GM19324 (cell line): ENCODE measurements around the gene KIAA1217.
A peak's percentile ranks its signal among the peaks of the same experiment; 100 is the strongest.

Experiments used
- ATAC-seq: cut with Tn5 transposase; IDR thresholded peaks from one replicate; pipeline ENCODE4 v1.9.1; 2021; ENCODE audit warnings: mild to moderate bottlenecking, moderate library complexity; ENCODE audit not compliant: unreplicated experiment, low FRiP score

The KIAA1217 gene, protein sequence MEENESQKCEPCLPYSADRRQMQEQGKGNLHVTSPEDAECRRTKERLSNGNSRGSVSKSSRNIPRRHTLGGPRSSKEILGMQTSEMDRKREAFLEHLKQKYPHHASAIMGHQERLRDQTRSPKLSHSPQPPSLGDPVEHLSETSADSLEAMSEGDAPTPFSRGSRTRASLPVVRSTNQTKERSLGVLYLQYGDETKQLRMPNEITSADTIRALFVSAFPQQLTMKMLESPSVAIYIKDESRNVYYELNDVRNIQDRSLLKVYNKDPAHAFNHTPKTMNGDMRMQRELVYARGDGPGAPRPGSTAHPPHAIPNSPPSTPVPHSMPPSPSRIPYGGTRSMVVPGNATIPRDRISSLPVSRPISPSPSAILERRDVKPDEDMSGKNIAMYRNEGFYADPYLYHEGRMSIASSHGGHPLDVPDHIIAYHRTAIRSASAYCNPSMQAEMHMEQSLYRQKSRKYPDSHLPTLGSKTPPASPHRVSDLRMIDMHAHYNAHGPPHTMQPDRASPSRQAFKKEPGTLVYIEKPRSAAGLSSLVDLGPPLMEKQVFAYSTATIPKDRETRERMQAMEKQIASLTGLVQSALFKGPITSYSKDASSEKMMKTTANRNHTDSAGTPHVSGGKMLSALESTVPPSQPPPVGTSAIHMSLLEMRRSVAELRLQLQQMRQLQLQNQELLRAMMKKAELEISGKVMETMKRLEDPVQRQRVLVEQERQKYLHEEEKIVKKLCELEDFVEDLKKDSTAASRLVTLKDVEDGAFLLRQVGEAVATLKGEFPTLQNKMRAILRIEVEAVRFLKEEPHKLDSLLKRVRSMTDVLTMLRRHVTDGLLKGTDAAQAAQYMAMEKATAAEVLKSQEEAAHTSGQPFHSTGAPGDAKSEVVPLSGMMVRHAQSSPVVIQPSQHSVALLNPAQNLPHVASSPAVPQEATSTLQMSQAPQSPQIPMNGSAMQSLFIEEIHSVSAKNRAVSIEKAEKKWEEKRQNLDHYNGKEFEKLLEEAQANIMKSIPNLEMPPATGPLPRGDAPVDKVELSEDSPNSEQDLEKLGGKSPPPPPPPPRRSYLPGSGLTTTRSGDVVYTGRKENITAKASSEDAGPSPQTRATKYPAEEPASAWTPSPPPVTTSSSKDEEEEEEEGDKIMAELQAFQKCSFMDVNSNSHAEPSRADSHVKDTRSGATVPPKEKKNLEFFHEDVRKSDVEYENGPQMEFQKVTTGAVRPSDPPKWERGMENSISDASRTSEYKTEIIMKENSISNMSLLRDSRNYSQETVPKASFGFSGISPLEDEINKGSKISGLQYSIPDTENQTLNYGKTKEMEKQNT (N-terminal part only)

DNA sequence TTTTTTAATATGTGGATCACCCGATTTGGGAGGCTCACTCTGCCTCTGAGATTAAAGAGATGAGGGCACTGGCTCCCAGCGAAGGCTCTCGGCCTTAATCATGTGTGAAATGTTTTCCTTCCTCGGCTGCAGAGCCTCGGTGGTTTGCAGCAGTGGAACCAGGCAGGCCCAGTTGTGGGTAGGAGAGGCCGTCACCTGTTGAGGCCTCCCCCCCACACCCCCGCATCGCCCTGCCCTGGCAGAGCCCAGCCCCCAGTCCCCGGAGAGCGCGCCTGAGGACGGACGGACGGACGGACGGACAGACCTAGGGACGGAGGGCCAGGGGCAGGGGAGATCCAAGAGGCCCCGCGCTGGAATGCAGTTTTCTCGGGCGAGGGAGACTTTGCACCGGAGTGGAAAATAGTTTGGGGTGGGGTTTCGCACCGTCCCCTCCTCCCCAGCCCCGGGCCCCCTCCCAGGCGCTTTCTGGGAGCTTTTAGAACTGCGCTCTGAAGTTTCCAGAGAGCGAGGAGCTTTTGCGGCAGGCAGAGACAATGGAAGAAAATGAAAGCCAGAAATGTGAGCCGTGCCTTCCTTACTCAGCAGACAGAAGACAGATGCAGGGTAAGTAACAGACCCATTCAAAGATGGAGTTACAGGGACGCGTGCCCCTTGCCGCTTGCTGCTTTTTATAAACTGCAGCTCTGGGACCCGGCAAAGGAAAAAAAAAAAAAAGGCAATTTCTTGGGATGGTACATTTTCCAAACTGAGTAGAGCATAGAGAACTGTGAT lies at the start of gene KIAA1217:
Gene KIAA1217 (plus strand): TSS at position 478 of the 771 bp plus-strand sequence. CDS start 56 bp downstream, at position 534.
- ATAC-seq, result peak; percentile 37

GRCh38 chr10:24162206-24162985 lies 46.5 kb upstream of the KIAA1217 start:
- no peak for ATAC-seq

- ATAC-seq, result no peak
Measured at GRCh38 chr10:24163485-24163884, 45.5 kb upstream of the KIAA1217 start.

DNA sequence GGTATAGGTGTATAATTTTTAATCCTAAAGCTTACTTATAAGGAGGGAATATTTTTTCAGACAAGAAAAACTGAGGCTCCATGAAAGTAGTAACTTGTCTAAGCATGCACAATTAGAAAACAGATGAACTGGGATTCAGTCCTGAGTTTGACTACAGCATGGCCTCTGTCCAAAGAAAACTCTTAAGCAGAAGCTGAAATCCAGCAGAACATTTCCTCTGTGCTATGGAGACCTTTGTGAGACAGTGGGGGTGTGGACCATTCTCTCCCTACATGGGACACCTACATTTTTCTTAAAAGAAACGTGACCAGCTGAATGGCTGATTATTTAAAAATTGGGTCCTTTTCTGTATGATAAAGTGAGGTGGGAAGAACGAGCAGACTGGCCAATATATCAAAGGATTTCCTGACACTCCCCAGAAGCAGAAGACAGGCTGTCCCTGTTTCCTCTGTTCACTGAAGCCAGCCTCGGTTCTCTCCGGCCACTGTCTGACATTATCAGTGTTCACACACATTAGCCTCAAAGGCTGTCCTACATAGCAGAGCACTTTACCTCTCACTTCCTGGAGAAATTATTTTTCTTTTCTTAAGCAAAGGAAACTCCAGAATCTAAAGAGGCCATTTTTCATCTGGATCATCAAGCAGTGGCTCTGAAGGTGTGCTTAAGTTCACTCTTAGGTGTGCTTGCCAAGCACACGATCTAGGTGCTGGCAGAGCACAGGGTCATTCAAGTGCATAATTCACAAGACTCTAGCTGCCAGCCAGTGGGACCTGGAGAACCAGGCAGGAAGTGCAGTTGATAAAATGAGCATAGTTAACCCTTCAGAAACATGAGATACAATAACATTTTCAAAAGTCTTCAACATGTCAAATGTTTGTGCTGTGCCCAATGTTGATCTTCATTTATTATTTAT lies 40.4 kb upstream of the KIAA1217 start:
- no peak for ATAC-seq

DNA sequence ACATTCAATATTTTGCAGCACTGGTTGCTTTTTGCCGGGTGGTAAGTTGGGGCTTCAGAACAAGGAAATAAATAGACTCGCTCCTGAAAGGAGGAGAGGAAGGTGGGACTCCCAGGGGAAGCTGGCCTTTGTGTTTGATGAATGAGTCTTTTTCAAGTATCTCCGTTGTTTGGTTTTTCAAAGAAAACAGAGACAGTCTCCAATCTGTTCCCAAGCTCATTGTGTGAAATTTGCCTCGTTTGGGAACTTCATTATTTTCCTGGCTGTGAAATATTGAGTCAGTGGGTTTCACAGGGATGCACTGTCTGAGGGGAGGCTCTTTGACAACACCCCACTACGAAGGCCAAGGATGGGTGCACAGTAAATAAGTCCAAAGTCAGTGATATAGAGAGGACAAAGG lies 38.7 kb upstream of the KIAA1217 start:
- no peak for ATAC-seq

GRCh38 chr10:24172909-24173308 lies 36.0 kb upstream of the KIAA1217 start:
- ATAC-seq, result no peak

DNA sequence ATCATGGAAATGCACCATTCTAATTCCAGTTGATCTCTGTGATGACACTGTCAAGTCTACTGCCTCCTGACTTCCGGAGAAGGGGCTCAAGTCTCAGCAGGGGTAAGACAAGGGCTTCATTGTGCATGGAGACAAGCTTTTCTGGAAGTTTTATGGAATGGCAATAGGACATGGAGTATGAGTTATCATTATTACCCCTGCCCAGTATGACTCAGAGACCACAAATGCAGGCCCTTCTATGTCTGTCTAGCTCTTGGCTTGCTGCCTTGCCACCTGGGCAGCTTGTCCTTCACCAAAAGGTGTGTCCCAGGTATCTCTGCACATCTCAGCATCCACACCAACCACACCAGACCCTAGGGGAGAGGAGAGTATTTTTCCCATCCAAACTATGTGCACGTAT lies 34.9 kb upstream of the KIAA1217 start:
- ATAC-seq, result no peak

- ATAC-seq, result no peak
Measured at GRCh38 chr10:24176658-24177057, 32.3 kb upstream of the KIAA1217 start.

DNA sequence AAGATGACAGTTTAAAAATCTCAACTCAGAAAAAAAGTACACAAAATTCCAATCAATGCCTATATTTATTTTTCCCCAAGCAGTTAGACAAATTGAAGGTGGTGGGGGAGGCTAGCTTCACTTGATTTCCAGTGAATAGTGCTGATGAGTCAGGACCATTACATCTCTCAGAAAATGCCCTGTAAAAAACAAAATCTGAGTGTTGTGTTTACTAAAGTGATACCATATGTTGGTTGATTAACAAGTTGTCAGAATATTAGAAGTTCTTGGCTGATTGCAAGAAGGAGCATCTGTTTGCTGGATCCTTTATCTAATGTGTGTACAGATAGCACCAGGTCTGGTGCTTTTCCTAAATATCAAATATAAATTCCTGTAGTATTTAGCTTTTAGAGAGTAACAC lies 31.3 kb upstream of the KIAA1217 start:
- no peak for ATAC-seq

GRCh38 chr10:24180891-24181290 lies 28.0 kb upstream of the KIAA1217 start:
- no peak for ATAC-seq

GRCh38 chr10:24184455-24184854 lies 24.5 kb upstream of the KIAA1217 start:
- no peak for ATAC-seq

DNA sequence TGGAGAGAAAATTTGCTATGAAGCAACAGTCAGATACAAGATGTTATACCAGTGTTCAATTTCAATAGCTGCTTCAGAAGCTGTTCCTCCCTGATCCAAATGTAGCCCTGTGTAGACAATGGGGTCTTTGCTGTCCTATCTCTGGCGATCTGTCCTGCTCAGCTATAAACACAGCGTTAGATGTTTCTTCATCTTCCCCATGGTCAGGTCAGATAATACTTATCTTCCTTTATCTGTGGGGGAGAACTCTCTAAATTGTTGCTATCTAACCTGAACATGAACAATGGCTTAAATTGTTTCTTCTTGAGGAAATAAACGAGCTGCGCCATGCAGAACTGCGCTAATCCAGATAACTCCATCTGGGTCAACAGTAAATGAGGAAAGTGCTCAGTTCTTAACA lies 15.6 kb upstream of the KIAA1217 start:
- ATAC-seq, result no peak

- ATAC-seq, result no peak
Measured at GRCh38 chr10:24197263-24197662, 11.7 kb upstream of the KIAA1217 start.

- no peak for ATAC-seq
Measured at GRCh38 chr10:24201503-24202180, 7.3 kb upstream of the KIAA1217 start.

DNA sequence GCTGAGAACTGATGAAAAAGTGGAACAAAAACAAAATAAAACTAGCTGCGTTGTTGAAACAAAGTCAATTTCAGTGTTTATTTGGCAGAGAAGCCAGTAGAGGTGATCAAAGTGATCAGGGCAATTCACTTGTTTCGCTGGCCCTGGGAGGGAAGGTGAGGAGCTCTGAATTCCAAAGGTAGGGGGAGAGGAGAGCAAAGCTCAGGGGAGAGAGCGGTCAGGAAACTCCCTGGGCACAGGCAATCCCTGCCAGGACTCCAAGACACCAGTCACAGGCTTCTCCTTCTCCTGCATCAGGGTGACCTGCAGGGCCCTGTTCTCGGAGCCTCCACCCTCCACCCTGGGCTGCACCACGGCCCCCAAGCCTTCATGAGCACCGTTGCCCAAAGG lies 6.8 kb upstream of the KIAA1217 start:
- no peak for ATAC-seq

GRCh38 chr10:24205821-24206220 lies 3.1 kb upstream of the KIAA1217 start:
- ATAC-seq, result no peak

DNA sequence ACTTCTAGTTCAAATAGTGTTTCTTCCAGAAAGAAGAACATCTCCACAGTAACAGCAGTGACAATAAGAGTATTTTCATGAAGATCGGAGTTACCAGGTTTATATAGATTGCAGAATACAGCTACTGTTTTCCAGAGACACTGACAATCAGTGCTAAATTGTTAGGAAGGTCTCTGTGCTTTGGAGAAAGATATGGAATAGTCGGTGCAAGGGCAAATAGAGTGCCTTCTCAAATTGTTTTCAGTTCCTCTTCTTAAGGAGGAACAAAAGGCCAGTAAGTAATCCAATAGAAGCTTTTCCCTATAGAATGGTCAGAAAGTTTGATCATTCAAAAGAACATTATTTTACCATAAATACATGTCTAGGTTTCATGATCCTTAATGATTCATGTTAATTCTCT lies 2.6 kb upstream of the KIAA1217 start:
- no peak for ATAC-seq

DNA sequence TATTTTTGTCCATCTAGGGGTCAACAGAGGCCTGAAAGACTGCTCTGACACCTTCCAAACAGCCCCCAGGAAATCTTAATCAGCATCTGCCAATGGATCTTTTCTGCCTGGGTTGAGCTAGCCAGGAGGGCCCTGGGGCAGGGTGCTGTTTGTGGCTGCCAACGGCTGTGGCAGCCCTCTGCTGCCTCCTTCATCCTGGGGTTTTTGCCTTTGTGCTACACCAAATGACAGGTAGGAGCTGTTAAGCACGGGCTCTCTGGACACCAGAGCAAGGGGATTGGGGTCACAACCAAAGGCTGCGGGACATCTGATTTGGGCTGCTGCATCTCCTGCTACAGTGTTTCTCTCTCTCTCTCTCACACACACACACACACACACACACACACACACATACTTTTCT lies 2.0 kb upstream of the KIAA1217 start:
- ATAC-seq, result no peak
